Suprapubic skin (tissue), 4 donors: Measurements from ENCODE around the gene SLC29A3.

ENCODE experiments used
- CTCF ChIP-seq, 2 donors: fragments of 200-600 bp in 1 of 2; fragments of 450-650 bp in 1 of 2; sonication (generic) in 1 of 2; IDR thresholded peaks; one replicate each; pipeline ENCODE4 v1.5.1; 2016 to 2019; ENCODE audit warnings: antibody characterized with exemption in 2 of 2, mild to moderate bottlenecking in 1 of 2, moderate library complexity in 1 of 2
- EP300 ChIP-seq: sonication (generic); formaldehyde crosslinking; IDR thresholded peaks from one replicate; pipeline ENCODE4 v1.6.1; 2017; ENCODE audit warnings: antibody characterized with exemption
- POLR2A ChIP-seq, 2 donors: fragments of 450-650 bp; IDR thresholded peaks; one replicate each; pipeline ENCODE4 v1.6.1; 2017; ENCODE audit warnings: antibody characterized with exemption in 2 of 2, mild to moderate bottlenecking in 2 of 2, moderate library complexity in 2 of 2
- POLR2AphosphoS5 ChIP-seq, 3 donors: sonication (generic); formaldehyde crosslinking; IDR thresholded peaks; one replicate each; pipeline ENCODE4 v1.6.1; 2017; ENCODE audit warnings: antibody characterized with exemption in 3 of 3

- no peak for TF ChIP-seq EP300
- TF ChIP-seq CTCF (IDR thresholded peaks at IDR 0.05), result no peak
- no peak for TF ChIP-seq POLR2A (IDR thresholded peaks at IDR 0.05)
- TF ChIP-seq POLR2AphosphoS5 (IDR thresholded peaks at IDR 0.05), result no peak
These were observed 6.8 kb upstream of the SLC29A3 start for GRCh38 chr10:71312220-71312619.
